Endodermal cell (in vitro differentiated cells): Measurements from ENCODE around the gene RNF38. TPM values are rescaled to one million over a fixed set of nuclear protein-coding genes. Genes with fewer than 3 reads are reported as not detected.

ENCODE experiments used
- DNase-seq: peaks from one replicate; pipeline ENCODE4 v3.0.0-alpha.2; 2017
- H3K27ac ChIP-seq: 2 replicates; pipeline ENCODE4 v1.5.1; 2013; ENCODE audit warnings: mild to moderate bottlenecking, low read depth, low read length, moderate library complexity
- H3K27me3 ChIP-seq: 2 replicates; pipeline ENCODE4 v1.6.1; 2013; ENCODE audit warnings: mild to moderate bottlenecking, low read length, moderate library complexity; ENCODE audit not compliant: insufficient read depth, control insufficient read depth, poor library complexity, severe bottlenecking
- H3K36me3 ChIP-seq: 2 replicates; pipeline ENCODE4 v1.7.0; 2013; ENCODE audit warnings: mild to moderate bottlenecking, low read length, moderate library complexity; ENCODE audit not compliant: control insufficient read depth, insufficient read depth
- H3K4me1 ChIP-seq: one replicate; pipeline ENCODE4 v1.7.0; 2013; ENCODE audit warnings: low read length; ENCODE audit not compliant: control insufficient read depth, insufficient read depth
- H3K4me3 ChIP-seq: 2 replicates; pipeline ENCODE4 v1.5.1; 2013; ENCODE audit warnings: mild to moderate bottlenecking, low read length, moderate library complexity
- H3K9ac ChIP-seq: 2 replicates; pipeline ENCODE4 v1.6.1; 2013; ENCODE audit warnings: mild to moderate bottlenecking, low read length, moderate library complexity; ENCODE audit not compliant: poor library complexity, severe bottlenecking; ENCODE audit errors: extremely low read depth
- H3K9me3 ChIP-seq: 2 replicates; pipeline ENCODE4 v1.6.1; 2013; ENCODE audit warnings: mild to moderate bottlenecking, low read length, moderate library complexity; ENCODE audit not compliant: control insufficient read depth
- H3K27ac Mint-ChIP-seq: 2 replicates; pipeline ENCODE4 v1.8.0; 2020; ENCODE audit warnings: mixed read lengths
- H3K27me3 Mint-ChIP-seq: 2 replicates; pipeline ENCODE4 v1.8.0; 2021; ENCODE audit warnings: mild to moderate bottlenecking, mixed read lengths; ENCODE audit not compliant: insufficient read depth
- H3K36me3 Mint-ChIP-seq: 2 replicates; pipeline ENCODE4 v1.8.0; 2020; ENCODE audit warnings: low read depth, mixed read lengths
- H3K4me1 Mint-ChIP-seq: 2 replicates; pipeline ENCODE4 v1.8.0; 2020; ENCODE audit warnings: mixed read lengths
- H3K4me3 Mint-ChIP-seq: 2 replicates; pipeline ENCODE4 v1.8.0; 2020; ENCODE audit warnings: mild to moderate bottlenecking, moderate library complexity, mixed read lengths
- H3K9me3 Mint-ChIP-seq: 2 replicates; pipeline ENCODE4 v1.8.0; 2020; ENCODE audit warnings: mild to moderate bottlenecking, mixed read lengths
- WGBS, 2 experiments: methylation state at CpG; one replicate each; pipeline versions ENCODE4 v1.1.5 to v1.1.7; 2013; ENCODE audit warnings: missing lambda C conversion rate in 2 of 2, mixed read lengths in 1 of 2; ENCODE audit not compliant: insufficient coverage in 1 of 2, insufficient read length in 1 of 2; 5-methylcytosine and 5-hydroxymethylcytosine counted together
- total RNA-seq, 2 donors: library from RNA; stranded (reverse); fragmentation: NEBNext Ultra II Directional in 1 of 2; extraction: Animal tissue kit (Norgen Biotek cat#: 25700) in 1 of 2; gene quantifications; 2 replicates in 1 of 2; 3 replicates in 1 of 2; pipeline ENCODE4 v1.2.1, GENCODE V29; 2021
- TF ChIP-seq, protein P1 (sequence below): fragments of 200-600 bp; sonication (generic); conservative IDR thresholded peaks from 2 replicates; pipeline ENCODE4 v1.5.0; 2021; ENCODE audit warnings: antibody characterized with exemption, mild to moderate bottlenecking

The RNF38 gene
- total RNA-seq, 2 donors from 2014 or later, result 47.5 to 49.7 TPM

DNA sequence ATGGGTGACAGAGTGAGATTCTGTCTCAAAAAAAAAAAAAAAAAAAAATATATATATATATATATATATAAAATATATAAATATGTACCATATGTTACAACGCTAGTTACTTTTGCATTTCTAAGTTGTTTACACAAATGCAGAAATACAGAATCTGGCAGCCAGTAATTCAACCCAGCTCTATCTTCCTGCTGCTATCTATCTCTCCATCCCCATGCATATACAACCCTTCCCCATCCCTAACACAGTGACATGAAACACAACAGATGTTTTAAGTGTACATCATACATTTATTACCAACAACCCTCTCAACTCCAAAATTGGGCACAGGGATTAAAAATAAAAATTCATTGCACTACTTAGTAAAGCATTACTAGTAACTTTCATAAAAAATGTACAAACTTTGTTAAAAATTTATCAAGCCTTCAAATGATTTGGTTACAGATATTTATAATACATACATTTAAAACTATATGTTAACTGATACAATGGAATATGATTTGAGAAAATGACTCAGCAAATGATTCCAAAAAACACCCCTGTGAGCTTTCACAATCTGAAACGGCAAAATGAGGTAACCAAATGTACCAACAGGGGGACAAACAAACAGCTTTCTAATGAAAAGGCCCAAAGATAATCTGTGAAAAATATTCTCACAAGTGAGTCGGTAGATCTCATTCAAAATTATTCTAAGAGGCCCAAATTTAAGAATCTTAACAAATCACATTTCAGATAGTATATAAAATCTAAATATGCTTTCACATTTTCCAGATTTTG lies 63.8 kb downstream of the RNF38 start:
- 94 to 100% methylated on average over 2 to 3 of the region's 3 CpGs for WGBS, 2 experiments
- H3K4me1 ChIP-seq, result no peaks in the 10 kb centered on the region

DNA sequence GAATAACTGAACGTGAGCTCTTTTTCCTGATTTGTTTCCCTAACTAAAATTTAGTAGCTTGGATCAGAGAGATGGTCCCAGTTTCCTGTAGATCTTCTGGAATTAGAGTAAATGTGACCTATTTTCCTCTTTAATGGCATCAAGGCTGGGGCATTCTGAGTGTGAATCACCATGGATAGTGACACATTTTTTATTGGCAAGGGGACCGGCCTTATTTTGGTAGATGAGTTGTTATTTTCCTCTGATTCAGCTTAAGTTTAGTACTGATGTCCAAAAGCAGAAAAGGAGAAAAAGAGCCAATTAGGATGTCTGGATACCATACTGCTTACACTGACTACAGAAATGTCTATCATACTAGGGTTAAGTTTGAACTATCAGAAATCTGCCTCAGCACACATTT lies 68.1 kb downstream of the RNF38 start:
- Histone ChIP-seq H3K9me3 (no peaks in the 10 kb centered on the region), H3K4me3 (no peak overlapping the region), H3K9ac (no peak overlapping the region), H3K27ac (no peak overlapping the region), H3K4me1 (no peaks in the 10 kb centered on the region), H3K36me3 (peaks cover 22% of the 10 kb centered on the region), H3K27me3 (no peaks in the 10 kb centered on the region)
- Mint-ChIP-seq H3K27me3 (no peaks in the 10 kb centered on the region), H3K27ac (no peak overlapping the region), H3K36me3 (peaks cover 11% of the 10 kb centered on the region), H3K9me3 (no peaks in the 10 kb centered on the region), H3K4me3 (no peak overlapping the region), H3K4me1 (no peaks in the 10 kb centered on the region)
- WGBS, 2 experiments, result 91 to 100% methylated on average over 2 of the region's 2 CpGs
- no peak for DNase-seq
- TF ChIP-seq, protein P1, sequence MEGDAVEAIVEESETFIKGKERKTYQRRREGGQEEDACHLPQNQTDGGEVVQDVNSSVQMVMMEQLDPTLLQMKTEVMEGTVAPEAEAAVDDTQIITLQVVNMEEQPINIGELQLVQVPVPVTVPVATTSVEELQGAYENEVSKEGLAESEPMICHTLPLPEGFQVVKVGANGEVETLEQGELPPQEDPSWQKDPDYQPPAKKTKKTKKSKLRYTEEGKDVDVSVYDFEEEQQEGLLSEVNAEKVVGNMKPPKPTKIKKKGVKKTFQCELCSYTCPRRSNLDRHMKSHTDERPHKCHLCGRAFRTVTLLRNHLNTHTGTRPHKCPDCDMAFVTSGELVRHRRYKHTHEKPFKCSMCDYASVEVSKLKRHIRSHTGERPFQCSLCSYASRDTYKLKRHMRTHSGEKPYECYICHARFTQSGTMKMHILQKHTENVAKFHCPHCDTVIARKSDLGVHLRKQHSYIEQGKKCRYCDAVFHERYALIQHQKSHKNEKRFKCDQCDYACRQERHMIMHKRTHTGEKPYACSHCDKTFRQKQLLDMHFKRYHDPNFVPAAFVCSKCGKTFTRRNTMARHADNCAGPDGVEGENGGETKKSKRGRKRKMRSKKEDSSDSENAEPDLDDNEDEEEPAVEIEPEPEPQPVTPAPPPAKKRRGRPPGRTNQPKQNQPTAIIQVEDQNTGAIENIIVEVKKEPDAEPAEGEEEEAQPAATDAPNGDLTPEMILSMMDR, result no peak

More for the DNA sequence above, 63.8 kb downstream of the RNF38 start:
- Mint-ChIP-seq H3K27ac (no peak overlapping the region), H3K36me3 (peaks cover 44% of the 10 kb centered on the region), H3K4me3 (no peak overlapping the region), H3K9me3 (no peaks in the 10 kb centered on the region), H3K27me3 (no peaks in the 10 kb centered on the region), H3K4me1 (no peaks in the 10 kb centered on the region)
- no peaks in the 10 kb centered on the region for H3K27me3 ChIP-seq
- no peak overlapping the region for H3K9ac ChIP-seq
- H3K36me3 ChIP-seq, result peaks cover 61% of the 10 kb centered on the region
- H3K4me3 ChIP-seq, result no peak overlapping the region
- no peak for DNase-seq
- TF ChIP-seq, protein P1, result peak; percentile 51
- H3K9me3 ChIP-seq, result no peaks in the 10 kb centered on the region
- no peak overlapping the region for H3K27ac ChIP-seq

- Histone ChIP-seq H3K9me3 (no peaks in the 10 kb centered on the region), H3K4me3 (no peak overlapping the region), H3K4me1 (no peaks in the 10 kb centered on the region), H3K27me3 (no peaks in the 10 kb centered on the region), H3K9ac (no peak overlapping the region), H3K36me3 (peaks cover 4% of the 10 kb centered on the region), H3K27ac (no peak overlapping the region)
- no peak overlapping the region for H3K4me3 Mint-ChIP-seq
- H3K27me3 Mint-ChIP-seq, result no peaks in the 10 kb centered on the region
- no peaks in the 10 kb centered on the region for H3K4me1 Mint-ChIP-seq
- DNase-seq, result no peak
- TF ChIP-seq, protein P1, result peak; percentile 93
- 72 to 82% methylated on average over 2 to 9 of the region's 9 CpGs for WGBS, 2 experiments
- H3K9me3 Mint-ChIP-seq, result no peaks in the 10 kb centered on the region
- H3K36me3 Mint-ChIP-seq, result no peaks in the 10 kb centered on the region
- H3K27ac Mint-ChIP-seq, result no peak overlapping the region
Measured at GRCh38 chr9:36328798-36329411, 71.2 kb downstream of the RNF38 start.
